ENCODE results near the gene ETFDH.

ETFDH gene
- long read RNA-seq, transcript ETFDH-206 (13 exons, 3,282 nt) = major isoform, 79 of 105 reads
- long read RNA-seq, partial matches to known transcripts = 11 of 105 reads
- long read RNA-seq, other reads (novel, unspliced or antisense) = 10 of 105 reads

DNA sequence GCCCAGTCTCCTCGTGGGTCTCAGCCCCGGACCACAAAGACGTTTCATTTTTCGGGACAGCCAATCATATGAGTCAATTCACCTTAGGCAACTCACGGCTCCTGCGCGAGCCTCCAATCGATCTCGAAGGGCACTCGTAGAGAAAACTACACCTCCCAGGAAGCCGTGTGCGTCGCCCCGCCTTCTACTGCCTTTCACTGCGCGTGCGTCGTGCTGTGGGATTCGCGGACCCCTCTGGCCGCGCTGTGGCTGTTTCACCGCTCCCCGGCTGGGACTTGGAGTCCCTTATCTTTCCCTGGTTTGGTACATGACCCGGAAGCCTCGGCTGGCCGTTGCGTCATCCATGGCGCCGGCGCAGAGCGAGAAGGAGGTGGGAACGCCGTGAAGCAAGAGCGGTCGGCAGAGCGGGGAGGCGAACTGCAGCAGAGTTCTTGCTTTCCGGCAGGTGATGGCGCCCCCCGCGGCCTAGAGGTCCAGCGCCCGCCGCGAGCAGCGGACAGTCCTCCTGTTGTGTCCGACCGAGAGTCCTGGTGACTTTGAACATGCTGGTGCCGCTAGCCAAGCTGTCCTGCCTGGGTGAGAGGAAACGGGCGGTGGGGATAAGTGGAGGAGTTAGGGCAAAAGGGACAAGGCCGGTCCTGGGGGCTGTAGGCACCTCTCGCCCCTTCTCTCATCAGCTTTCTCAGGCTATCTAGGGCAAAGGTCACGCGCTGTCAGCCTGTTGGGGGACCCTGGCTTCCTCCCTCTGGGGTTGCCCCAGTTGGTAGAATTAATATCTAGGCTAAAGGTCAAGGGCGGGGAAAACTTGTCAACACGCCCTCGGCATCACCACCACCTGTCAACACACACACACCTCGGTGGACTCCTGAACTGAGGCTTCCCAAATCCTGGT lies at the start of gene ETFDH:
ETFDH (plus strand) TSS at position 382 of the 892 bp plus-strand sequence; CDS start at position 543, 161 bp downstream.
- Histone ChIP-seq H3K27ac (replicated peaks) (peak within 1 kb of the TSS; percentile 92), H3K4me3 (replicated peaks; ENCODE audit: insufficient read depth, low read length) (peak within 1 kb of the TSS; percentile 95), H3K27me3 (ENCODE audit: insufficient read depth, poor library complexity, severe bottlenecking) (no peaks in the 10 kb centered on the region)
- peak; percentile 98 to 100 for DNase-seq (ENCODE audit: low read depth in 1 of 2, low spot score in 1 of 2)
- TF ChIP-seq, protein P1, sequence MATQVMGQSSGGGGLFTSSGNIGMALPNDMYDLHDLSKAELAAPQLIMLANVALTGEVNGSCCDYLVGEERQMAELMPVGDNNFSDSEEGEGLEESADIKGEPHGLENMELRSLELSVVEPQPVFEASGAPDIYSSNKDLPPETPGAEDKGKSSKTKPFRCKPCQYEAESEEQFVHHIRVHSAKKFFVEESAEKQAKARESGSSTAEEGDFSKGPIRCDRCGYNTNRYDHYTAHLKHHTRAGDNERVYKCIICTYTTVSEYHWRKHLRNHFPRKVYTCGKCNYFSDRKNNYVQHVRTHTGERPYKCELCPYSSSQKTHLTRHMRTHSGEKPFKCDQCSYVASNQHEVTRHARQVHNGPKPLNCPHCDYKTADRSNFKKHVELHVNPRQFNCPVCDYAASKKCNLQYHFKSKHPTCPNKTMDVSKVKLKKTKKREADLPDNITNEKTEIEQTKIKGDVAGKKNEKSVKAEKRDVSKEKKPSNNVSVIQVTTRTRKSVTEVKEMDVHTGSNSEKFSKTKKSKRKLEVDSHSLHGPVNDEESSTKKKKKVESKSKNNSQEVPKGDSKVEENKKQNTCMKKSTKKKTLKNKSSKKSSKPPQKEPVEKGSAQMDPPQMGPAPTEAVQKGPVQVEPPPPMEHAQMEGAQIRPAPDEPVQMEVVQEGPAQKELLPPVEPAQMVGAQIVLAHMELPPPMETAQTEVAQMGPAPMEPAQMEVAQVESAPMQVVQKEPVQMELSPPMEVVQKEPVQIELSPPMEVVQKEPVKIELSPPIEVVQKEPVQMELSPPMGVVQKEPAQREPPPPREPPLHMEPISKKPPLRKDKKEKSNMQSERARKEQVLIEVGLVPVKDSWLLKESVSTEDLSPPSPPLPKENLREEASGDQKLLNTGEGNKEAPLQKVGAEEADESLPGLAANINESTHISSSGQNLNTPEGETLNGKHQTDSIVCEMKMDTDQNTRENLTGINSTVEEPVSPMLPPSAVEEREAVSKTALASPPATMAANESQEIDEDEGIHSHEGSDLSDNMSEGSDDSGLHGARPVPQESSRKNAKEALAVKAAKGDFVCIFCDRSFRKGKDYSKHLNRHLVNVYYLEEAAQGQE (IDR thresholded peaks at IDR 0.05; ENCODE audit: insufficient replicate concordance, low read depth) = no peak
- peak; percentile 51 for TF ChIP-seq POLR2AphosphoS5 (IDR thresholded peaks at IDR 0.05; ENCODE audit: low read depth)
- TF ChIP-seq, protein P2, sequence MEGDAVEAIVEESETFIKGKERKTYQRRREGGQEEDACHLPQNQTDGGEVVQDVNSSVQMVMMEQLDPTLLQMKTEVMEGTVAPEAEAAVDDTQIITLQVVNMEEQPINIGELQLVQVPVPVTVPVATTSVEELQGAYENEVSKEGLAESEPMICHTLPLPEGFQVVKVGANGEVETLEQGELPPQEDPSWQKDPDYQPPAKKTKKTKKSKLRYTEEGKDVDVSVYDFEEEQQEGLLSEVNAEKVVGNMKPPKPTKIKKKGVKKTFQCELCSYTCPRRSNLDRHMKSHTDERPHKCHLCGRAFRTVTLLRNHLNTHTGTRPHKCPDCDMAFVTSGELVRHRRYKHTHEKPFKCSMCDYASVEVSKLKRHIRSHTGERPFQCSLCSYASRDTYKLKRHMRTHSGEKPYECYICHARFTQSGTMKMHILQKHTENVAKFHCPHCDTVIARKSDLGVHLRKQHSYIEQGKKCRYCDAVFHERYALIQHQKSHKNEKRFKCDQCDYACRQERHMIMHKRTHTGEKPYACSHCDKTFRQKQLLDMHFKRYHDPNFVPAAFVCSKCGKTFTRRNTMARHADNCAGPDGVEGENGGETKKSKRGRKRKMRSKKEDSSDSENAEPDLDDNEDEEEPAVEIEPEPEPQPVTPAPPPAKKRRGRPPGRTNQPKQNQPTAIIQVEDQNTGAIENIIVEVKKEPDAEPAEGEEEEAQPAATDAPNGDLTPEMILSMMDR (IDR thresholded peaks at IDR 0.05; ENCODE audit: insufficient read depth, low read length) = peak; percentile 46

DNA sequence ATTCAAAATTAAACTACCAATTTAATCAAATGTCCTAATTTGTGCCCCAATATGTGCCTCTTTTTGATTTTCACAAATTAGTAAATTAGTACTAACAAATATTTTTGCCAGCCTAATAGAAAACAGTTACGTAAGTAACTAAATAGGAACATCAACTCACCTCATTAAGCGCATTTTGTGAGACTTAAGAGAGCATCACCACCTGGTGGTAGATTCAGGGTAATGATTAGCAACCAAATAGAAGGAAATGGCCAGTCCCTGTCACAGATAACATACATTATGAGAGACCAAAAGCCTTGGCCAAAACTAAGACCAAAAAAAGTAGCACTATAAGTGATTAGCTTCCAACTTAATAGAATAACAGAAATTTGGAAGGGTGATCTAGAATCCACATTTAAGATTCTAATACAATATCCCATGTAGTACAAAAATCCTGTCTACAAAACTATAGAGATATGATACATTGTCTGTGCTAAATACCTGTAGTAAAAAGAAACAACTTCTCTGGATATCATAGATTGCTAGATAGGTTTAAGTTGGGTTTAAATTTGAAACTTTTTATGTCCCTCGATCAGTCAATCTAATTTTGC lies 47.1 kb upstream of the ETFDH start:
- TF ChIP-seq, protein P2 (IDR thresholded peaks at IDR 0.05; ENCODE audit: insufficient read depth, low read length) = peak; percentile 64
- TF ChIP-seq GABPA (IDR thresholded peaks at IDR 0.05; ENCODE audit: low read depth) = no peak
- H3K27ac ChIP-seq (replicated peaks) = no peak overlapping the region
- peak; percentile 48 to 51 for DNase-seq (ENCODE audit: low read depth in 1 of 2, low spot score in 1 of 2)
- no peaks in the 10 kb centered on the region for H3K27me3 ChIP-seq (ENCODE audit: insufficient read depth, poor library complexity, severe bottlenecking)
- H3K4me3 ChIP-seq (replicated peaks; ENCODE audit: insufficient read depth, low read length) = no peak overlapping the region

DNA sequence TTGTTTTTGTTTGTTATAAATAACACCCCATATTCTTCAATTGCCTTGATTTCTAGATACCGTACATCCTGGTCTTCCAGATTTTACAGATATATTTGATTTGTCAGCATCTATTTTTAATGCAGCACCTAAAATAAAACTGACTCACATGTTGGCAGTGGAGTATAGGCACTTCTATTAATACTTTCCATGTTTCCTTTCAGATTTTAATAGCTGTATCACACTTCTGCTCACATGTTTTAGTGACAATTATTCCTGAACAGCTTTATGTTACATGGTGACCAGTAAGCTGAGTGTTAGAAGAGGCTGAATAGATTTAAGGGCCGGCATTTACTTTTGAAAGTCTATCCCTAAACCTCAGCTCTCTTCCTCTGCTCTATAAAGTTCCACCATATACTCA lies 46.6 kb upstream of the ETFDH start:
- no peak overlapping the region for H3K27ac ChIP-seq (replicated peaks)
- no peak for TF ChIP-seq SPI1 (IDR thresholded peaks at IDR 0.05; ENCODE audit: borderline replicate concordance, low read depth)
- no peak for TF ChIP-seq GABPA (IDR thresholded peaks at IDR 0.05; ENCODE audit: low read depth)
- TF ChIP-seq, protein P2 (IDR thresholded peaks at IDR 0.05; ENCODE audit: insufficient read depth, low read length) = no peak
- DNase-seq (ENCODE audit: low read depth in 1 of 2, low spot score in 1 of 2) = no peak

DNA sequence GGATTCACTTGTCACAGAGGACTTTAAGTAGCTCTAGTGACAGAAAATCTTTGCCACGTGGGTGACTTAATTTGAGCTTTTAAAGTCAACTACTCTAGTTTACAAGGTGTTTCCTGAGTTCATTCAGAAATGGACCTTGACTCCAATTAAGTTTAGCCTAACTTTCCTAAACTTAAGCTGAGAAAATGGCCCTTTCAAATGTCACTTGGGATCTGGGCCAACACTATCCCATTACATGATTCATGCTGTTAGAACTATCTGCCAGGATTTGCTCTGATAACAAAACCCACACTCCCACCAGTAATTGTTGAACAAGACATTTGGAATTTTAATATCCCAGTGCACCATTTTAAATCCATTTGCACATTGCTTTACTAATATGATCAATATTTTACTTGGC lies 41.2 kb upstream of the ETFDH start:
- no peak for DNase-seq (ENCODE audit: low read depth in 1 of 2, low spot score in 1 of 2)
- no peak overlapping the region for H3K4me3 ChIP-seq (replicated peaks; ENCODE audit: insufficient read depth, low read length)
- TF ChIP-seq POLR2AphosphoS5 (IDR thresholded peaks at IDR 0.05; ENCODE audit: low read depth) = no peak
- TF ChIP-seq GABPA (IDR thresholded peaks at IDR 0.05; ENCODE audit: low read depth) = no peak
- TF ChIP-seq SPI1 (IDR thresholded peaks at IDR 0.05; ENCODE audit: borderline replicate concordance, low read depth) = no peak
- TF ChIP-seq, protein P1 (IDR thresholded peaks at IDR 0.05; ENCODE audit: insufficient replicate concordance, low read depth) = no peak
- TF ChIP-seq, protein P2 (IDR thresholded peaks at IDR 0.05; ENCODE audit: insufficient read depth, low read length) = no peak
- H3K27ac ChIP-seq (replicated peaks) = no peak overlapping the region
- H3K27me3 ChIP-seq (ENCODE audit: insufficient read depth, poor library complexity, severe bottlenecking) = no peaks in the 10 kb centered on the region

More for the DNA sequence above, 46.6 kb upstream of the ETFDH start:
- Histone ChIP-seq H3K27me3 (ENCODE audit: insufficient read depth, poor library complexity, severe bottlenecking) (no peaks in the 10 kb centered on the region), H3K4me3 (replicated peaks; ENCODE audit: insufficient read depth, low read length) (no peak overlapping the region)
